ENCODE data around the gene SPACA6. TPM values are rescaled to one million over a fixed set of nuclear protein-coding genes. Genes with fewer than 3 reads are reported as not detected.

SPACA6 gene
- total RNA-seq, 1 experiment from 2014 or later = 3.6 TPM

DNA sequence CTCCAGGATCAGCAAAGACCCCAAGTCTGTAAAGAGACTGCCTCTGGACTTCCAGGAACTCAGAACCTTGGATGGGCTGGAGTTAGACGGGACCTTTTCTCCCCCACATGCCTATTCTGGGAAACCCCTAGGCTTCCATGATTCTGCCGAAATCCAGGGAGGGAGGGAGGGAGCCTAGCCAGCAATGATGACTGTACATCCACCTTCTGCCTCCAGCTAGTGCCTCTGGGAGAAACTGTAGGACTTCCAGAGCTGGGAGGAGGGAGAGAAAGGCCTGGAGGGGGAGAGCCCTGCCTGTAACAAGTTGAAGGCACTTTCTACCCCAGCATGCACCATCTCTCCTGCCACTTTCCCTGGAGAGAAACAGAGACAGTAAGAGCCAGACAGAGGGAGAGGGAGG, 36.7 kb downstream of the SPACA6 start:
- Mint-ChIP-seq H3K4me1 (ENCODE audit: low read depth, unreplicated experiment) (no peaks in the 10 kb centered on the region), H3K4me3 (ENCODE audit: unreplicated experiment) (no peak overlapping the region), H3K27ac (ENCODE audit: unreplicated experiment) (no peak overlapping the region), H3K27me3 (ENCODE audit: insufficient read depth, unreplicated experiment) (peaks cover 6% of the 10 kb centered on the region), H3K9me3 (ENCODE audit: unreplicated experiment) (peaks cover 51% of the 10 kb centered on the region), H3K36me3 (ENCODE audit: insufficient read depth, unreplicated experiment) (no peaks in the 10 kb centered on the region)
- peaks cover 15% of the 10 kb centered on the region for H3K9me3 ChIP-seq
- POLR2A ChIA-PET = no interaction called here
- no peak for DNase-seq
- no peaks in the 10 kb centered on the region for H3K36me3 ChIP-seq (ENCODE audit: control insufficient read depth, insufficient read depth, low read length)
- no TSS peak for BruUV-seq (replicated peaks)
- H3K27me3 ChIP-seq (replicated peaks; ENCODE audit: control insufficient read depth, insufficient read depth, low read length) = no peaks in the 10 kb centered on the region
- no peaks in the 10 kb centered on the region for H3K4me1 ChIP-seq
- CTCF ChIA-PET = no interaction called here
- TF ChIP-seq, protein P1, sequence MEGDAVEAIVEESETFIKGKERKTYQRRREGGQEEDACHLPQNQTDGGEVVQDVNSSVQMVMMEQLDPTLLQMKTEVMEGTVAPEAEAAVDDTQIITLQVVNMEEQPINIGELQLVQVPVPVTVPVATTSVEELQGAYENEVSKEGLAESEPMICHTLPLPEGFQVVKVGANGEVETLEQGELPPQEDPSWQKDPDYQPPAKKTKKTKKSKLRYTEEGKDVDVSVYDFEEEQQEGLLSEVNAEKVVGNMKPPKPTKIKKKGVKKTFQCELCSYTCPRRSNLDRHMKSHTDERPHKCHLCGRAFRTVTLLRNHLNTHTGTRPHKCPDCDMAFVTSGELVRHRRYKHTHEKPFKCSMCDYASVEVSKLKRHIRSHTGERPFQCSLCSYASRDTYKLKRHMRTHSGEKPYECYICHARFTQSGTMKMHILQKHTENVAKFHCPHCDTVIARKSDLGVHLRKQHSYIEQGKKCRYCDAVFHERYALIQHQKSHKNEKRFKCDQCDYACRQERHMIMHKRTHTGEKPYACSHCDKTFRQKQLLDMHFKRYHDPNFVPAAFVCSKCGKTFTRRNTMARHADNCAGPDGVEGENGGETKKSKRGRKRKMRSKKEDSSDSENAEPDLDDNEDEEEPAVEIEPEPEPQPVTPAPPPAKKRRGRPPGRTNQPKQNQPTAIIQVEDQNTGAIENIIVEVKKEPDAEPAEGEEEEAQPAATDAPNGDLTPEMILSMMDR (IDR thresholded peaks at IDR 0.05; ENCODE audit: insufficient read depth in 1 of 2, low read depth in 1 of 2, low read length in 1 of 2, severe bottlenecking in 1 of 2, unreplicated experiment in 1 of 2) = no peak
- no peak overlapping the region for H3K4me3 ChIP-seq (ENCODE audit: low read depth, low read length)
- intact Hi-C loops (cut with micrococcal nuclease; ENCODE audit: unreplicated experiment) = no loop called here

DNA sequence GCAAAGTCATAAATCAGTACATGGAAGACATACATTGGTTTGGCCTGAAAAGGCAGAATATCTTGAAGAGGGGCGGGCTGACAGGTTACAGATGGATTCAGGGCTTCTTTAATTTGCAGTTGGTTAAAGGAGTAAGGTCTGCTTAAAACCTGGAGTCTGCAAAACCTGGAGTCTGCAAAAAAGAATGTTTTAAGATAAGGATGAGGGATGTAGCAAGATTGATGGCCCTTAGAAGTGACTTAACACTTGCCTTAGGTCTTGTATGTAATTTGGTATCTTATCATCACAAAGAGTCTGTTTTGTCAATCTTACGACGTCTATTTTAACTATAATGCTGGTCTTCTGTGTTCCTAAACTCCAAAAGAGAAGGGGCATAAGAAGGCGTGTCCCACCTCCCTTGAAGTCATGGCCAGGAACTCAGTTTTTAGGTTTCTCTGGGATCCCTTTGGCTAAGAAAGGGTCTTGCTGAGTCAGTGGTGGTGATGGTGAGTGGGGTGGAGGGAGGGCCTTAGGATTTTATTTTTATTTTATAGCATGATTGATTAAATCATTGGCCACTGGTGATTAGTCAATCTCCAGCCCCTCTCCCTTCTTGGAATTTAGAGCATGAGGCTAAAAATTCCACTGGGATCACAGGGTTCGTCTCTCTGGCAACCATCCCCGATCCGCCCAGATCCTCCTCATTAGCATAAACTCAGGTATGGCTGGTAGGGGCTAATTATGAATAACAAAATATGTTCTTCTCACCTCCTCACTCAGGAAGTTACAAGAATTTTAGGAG, 40.8 kb downstream of the SPACA6 start:
- TF ChIP-seq, protein P1 (IDR thresholded peaks at IDR 0.05; ENCODE audit: insufficient read depth in 1 of 2, low read depth in 1 of 2, low read length in 1 of 2, severe bottlenecking in 1 of 2, unreplicated experiment in 1 of 2) = no peak
- CTCF ChIA-PET = no interaction called here

DNA sequence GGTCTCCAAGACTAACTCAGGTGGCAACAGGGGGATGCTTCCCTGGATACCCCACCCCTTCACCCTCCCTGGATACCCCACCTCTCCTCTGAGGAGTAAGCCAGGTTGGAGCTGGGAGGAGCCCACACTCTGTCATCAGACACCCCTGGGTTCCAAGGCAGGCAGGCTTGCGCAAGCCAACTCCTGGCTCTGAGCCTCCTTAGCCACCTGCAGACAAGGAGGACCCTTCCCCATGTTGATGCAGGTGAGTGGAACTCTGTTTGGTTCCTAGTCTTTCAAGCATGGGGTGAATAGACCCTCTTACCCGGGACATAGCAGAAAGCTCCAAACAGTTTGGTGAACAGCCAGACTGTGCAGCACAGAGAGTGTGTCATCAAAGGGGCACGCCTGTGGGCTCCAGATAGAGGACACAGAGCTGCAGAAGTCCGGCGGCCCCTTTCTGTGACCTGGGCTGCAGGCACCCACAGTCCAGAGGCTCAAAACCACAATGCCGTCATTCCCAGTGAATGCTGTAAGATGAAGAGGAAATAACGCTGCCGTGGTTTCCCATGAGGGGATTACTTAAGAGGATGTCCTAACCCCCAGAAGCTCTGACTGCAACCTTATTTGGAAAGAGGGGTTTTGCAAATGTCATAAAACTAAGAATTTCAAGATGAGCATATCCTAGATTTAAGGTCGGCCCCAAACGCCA, 42.8 kb downstream of the SPACA6 start:
- no peak overlapping the region for H3K4me3 ChIP-seq (ENCODE audit: low read depth, low read length)
- ChIA-PET CTCF (no interaction called here), POLR2A (no interaction called here)
- H3K4me1 Mint-ChIP-seq (ENCODE audit: low read depth, unreplicated experiment) = no peaks in the 10 kb centered on the region
- no peaks in the 10 kb centered on the region for H3K36me3 ChIP-seq (ENCODE audit: control insufficient read depth, insufficient read depth, low read length)
- H3K27me3 ChIP-seq (replicated peaks; ENCODE audit: control insufficient read depth, insufficient read depth, low read length) = no peaks in the 10 kb centered on the region; the same call in 1 of the 2 replicates
- intact Hi-C loops (cut with micrococcal nuclease; ENCODE audit: unreplicated experiment) = no loop called here
- TF ChIP-seq, protein P1 (IDR thresholded peaks at IDR 0.05; ENCODE audit: insufficient read depth in 1 of 2, low read depth in 1 of 2, low read length in 1 of 2, severe bottlenecking in 1 of 2, unreplicated experiment in 1 of 2) = no peak
- DNase-seq = no peak
- peaks cover 22% of the 10 kb centered on the region for H3K9me3 Mint-ChIP-seq (ENCODE audit: unreplicated experiment)
- no peaks in the 10 kb centered on the region for H3K27me3 Mint-ChIP-seq (ENCODE audit: insufficient read depth, unreplicated experiment)
- H3K4me1 ChIP-seq = no peaks in the 10 kb centered on the region
- H3K27ac Mint-ChIP-seq (ENCODE audit: unreplicated experiment) = no peak overlapping the region
- peaks cover 9% of the 10 kb centered on the region for H3K9me3 ChIP-seq
- H3K36me3 Mint-ChIP-seq (ENCODE audit: insufficient read depth, unreplicated experiment) = no peaks in the 10 kb centered on the region
- no peak overlapping the region for H3K4me3 Mint-ChIP-seq (ENCODE audit: unreplicated experiment)
- BruUV-seq (replicated peaks) = no TSS peak

More for the DNA sequence above, 40.8 kb downstream of the SPACA6 start:
- no peak for DNase-seq
- no TSS peak for BruUV-seq (replicated peaks)
- intact Hi-C loops (cut with micrococcal nuclease; ENCODE audit: unreplicated experiment) = no loop called here
- no peaks in the 10 kb centered on the region for H3K36me3 Mint-ChIP-seq (ENCODE audit: insufficient read depth, unreplicated experiment)
- H3K4me1 ChIP-seq = no peaks in the 10 kb centered on the region
- POLR2A ChIA-PET = no interaction called here
- H3K4me1 Mint-ChIP-seq (ENCODE audit: low read depth, unreplicated experiment) = no peaks in the 10 kb centered on the region
- H3K27ac Mint-ChIP-seq (ENCODE audit: unreplicated experiment) = no peak overlapping the region
- no peak overlapping the region for H3K4me3 ChIP-seq (ENCODE audit: low read depth, low read length)
- H3K9me3 ChIP-seq = peaks cover 15% of the 10 kb centered on the region
- H3K9me3 Mint-ChIP-seq (ENCODE audit: unreplicated experiment) = peaks cover 33% of the 10 kb centered on the region
- H3K27me3 Mint-ChIP-seq (ENCODE audit: insufficient read depth, unreplicated experiment) = no peaks in the 10 kb centered on the region
- H3K27me3 ChIP-seq (replicated peaks; ENCODE audit: control insufficient read depth, insufficient read depth, low read length) = no peaks in the 10 kb centered on the region
- no peaks in the 10 kb centered on the region for H3K36me3 ChIP-seq (ENCODE audit: control insufficient read depth, insufficient read depth, low read length)
- no peak overlapping the region for H3K4me3 Mint-ChIP-seq (ENCODE audit: unreplicated experiment)
